ENCODE results near the gene SPTBN4. TPM values are rescaled to one million over a fixed set of nuclear protein-coding genes. Genes with fewer than 3 reads are reported as not detected.

The SPTBN4 gene
- total and polyA plus RNA-seq, 10 of the 15 experiments (the other 5 are each of a cell fraction or from before 2014, with no cell fraction given): 0.04 to 1.1 (median 0.34) TPM; not detected in 1

DNA sequence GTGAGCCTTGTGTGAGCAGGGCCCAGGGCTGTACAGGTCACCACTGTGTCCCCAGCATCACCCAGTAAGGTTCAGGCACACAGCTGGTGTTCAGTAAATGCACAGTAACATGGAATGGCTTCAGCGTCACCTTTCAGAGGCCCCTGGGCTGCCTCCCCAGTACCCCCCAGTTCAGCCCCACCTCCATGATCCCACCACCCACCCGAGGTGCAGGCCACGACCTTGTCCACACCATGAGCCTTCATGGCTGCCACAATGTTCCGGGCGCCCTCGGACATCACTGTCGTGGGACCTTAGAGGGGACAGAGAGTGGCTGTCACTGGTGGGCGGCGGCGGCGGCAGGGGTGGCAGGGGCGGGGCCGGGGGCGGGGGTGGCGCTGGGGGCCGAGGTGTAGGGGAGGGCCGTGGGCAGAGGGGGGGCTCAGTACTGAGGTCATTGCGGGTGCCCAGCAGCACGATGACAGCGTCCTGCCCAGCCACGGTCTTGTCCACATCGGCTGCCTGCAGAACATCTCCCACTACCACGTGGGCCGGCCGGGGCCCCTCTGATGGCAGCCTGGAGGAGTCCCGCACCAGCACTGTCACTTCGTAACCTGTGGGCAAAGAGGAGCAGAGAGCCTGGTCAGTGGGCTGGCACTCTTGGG lies 8.7 kb upstream of the SPTBN4 start:
- Histone ChIP-seq H2AFZ (ENCODE audit: control insufficient read depth, low read depth, low read length) (no peak overlapping the region), H3K9ac (ENCODE audit: control insufficient read depth, insufficient read depth, low read length) (no peak overlapping the region), H3K27ac (ENCODE audit: control insufficient read depth, insufficient read depth) (no peak overlapping the region), H3K4me1 (ENCODE audit: control insufficient read depth, insufficient read depth, low read length) (peaks cover 14% of the 10 kb centered on the region), H3K4me3 (no peak overlapping the region), H3K27me3 (replicated peaks in 1 of 2; ENCODE audit: control insufficient read depth in 2 of 2, insufficient read depth in 2 of 2, low read length in 1 of 2) (no peaks in the 10 kb centered on the region), H3K9me3 (replicated peaks; ENCODE audit: control insufficient read depth, insufficient read depth, low read length) (no peaks in the 10 kb centered on the region), H3K4me2 (ENCODE audit: control insufficient read depth, insufficient read depth) (no peak overlapping the region), H3K36me3 (ENCODE audit: control insufficient read depth in 2 of 2, insufficient read depth in 2 of 2, low read length in 1 of 2) (no peaks in the 10 kb centered on the region), H4K20me1 (ENCODE audit: control insufficient read depth, insufficient read depth) (no peaks in the 10 kb centered on the region), H3K79me2 (ENCODE audit: control insufficient read depth, insufficient read depth, low read length) (no peaks in the 10 kb centered on the region)
- DNase-seq (ENCODE audit: low read depth, low spot score): no peak
- no peak for ATAC-seq
- POLR2A ChIA-PET: interaction anchor here (2.1 kb wide), 1 partner anchor 8 kb away, joined by 10 read pairs; the partner anchor contains the start of gene BLVRB
- CTCF ChIA-PET: interaction anchor here (2.2 kb wide), 1 partner anchor 153 kb away, joined by 7 read pairs; no protein-coding TSS in a partner anchor
- SMC1A ChIA-PET (ENCODE audit: uncharacterized antibody, unreplicated experiment): no interaction called here
- RAD21 ChIA-PET (ENCODE audit: unreplicated experiment): interaction anchor here (1.1 kb wide), 1 partner anchor 153 kb away, joined by 3 read pairs; no protein-coding TSS in a partner anchor
- in situ Hi-C loops (cut with MboI): no loop called here
- intact Hi-C loops (cut with micrococcal nuclease; ENCODE audit: unreplicated experiment): no loop called here
- no peak for TF ChIP-seq NRF1 (conservative IDR thresholded peaks at IDR 0.05; ENCODE audit: low read depth, low read length)
- 89% methylated on average over 25 of the region's 27 CpGs for WGBS (ENCODE audit: insufficient coverage, insufficient replicate concordance, low lambda C conversion rate, missing lambda C conversion rate)
- BruUV-seq (replicated peaks): no TSS peak
- no peak for FAIRE-seq

DNA sequence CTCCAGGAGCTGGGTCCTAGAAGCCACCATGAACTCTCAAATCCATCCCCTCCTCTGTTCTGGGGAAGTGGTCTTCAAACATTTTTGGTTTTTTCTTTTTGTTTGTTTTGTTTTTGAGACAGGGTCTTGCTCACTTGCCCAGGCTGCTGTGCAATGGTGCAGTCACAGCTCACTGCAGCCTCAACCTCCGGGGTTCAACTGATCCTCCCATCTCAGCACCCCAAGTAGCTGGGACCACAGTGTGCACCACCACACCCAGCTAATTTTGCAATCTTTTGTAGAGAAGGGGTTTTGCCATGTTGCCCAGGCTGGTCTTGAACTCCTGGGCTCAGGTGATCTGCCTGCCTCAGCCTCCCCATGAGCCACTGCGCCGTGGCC lies 8.2 kb upstream of the SPTBN4 start:
- H2AFZ ChIP-seq (ENCODE audit: control insufficient read depth, low read depth, low read length): no peak overlapping the region
- no peaks in the 10 kb centered on the region for H3K27me3 ChIP-seq (replicated peaks in 1 of 2; ENCODE audit: control insufficient read depth in 2 of 2, insufficient read depth in 2 of 2, low read length in 1 of 2)
- H3K9me3 ChIP-seq (replicated peaks; ENCODE audit: control insufficient read depth, insufficient read depth, low read length): no peaks in the 10 kb centered on the region
- no peaks in the 10 kb centered on the region for H4K20me1 ChIP-seq (ENCODE audit: control insufficient read depth, insufficient read depth)
- no peak for DNase-seq (ENCODE audit: low read depth, low spot score)
- H3K4me1 ChIP-seq (ENCODE audit: control insufficient read depth, insufficient read depth, low read length): peaks cover 15% of the 10 kb centered on the region
- no peak overlapping the region for H3K27ac ChIP-seq (ENCODE audit: control insufficient read depth, insufficient read depth)
- no peaks in the 10 kb centered on the region for H3K36me3 ChIP-seq (ENCODE audit: control insufficient read depth in 2 of 2, insufficient read depth in 2 of 2, low read length in 1 of 2)
- in situ Hi-C loops (cut with MboI) (no loop called here), intact Hi-C loops (cut with micrococcal nuclease; ENCODE audit: unreplicated experiment) (no loop called here)
- no peak overlapping the region for H3K4me3 ChIP-seq
- ChIA-PET SMC1A (ENCODE audit: uncharacterized antibody, unreplicated experiment) (no interaction called here), RAD21 (ENCODE audit: unreplicated experiment) (no interaction called here), POLR2A (no interaction called here), CTCF (interaction anchor here (2.2 kb wide), 1 partner anchor 154 kb away, joined by 7 read pairs; no protein-coding TSS in a partner anchor)
- no peak overlapping the region for H3K4me2 ChIP-seq (ENCODE audit: control insufficient read depth, insufficient read depth)
- ATAC-seq: no peak
- no peak overlapping the region for H3K9ac ChIP-seq (ENCODE audit: control insufficient read depth, insufficient read depth, low read length)
- H3K79me2 ChIP-seq (ENCODE audit: control insufficient read depth, insufficient read depth, low read length): no peaks in the 10 kb centered on the region
- no peak for FAIRE-seq
- 91% methylated on average over 3 of the region's 3 CpGs for WGBS (ENCODE audit: insufficient coverage, insufficient replicate concordance, low lambda C conversion rate, missing lambda C conversion rate)
- no TSS peak for BruUV-seq (replicated peaks)
- TF ChIP-seq SMAD5 (IDR thresholded peaks at IDR 0.05; ENCODE audit: low read depth) (no peak), POLR2A (IDR thresholded peaks at IDR 0.05; ENCODE audit: low read depth, low read length) (no peak), ZNF24 (IDR thresholded peaks at IDR 0.05) (no peak), SRF (IDR thresholded peaks at IDR 0.05; ENCODE audit: low read depth in 2 of 2, low read length in 2 of 2) (no peak), BRCA1 (IDR thresholded peaks at IDR 0.05; ENCODE audit: low read depth, low read length) (no peak), DPF2 (IDR thresholded peaks at IDR 0.05) (no peak)
- TF ChIP-seq, protein P1, sequence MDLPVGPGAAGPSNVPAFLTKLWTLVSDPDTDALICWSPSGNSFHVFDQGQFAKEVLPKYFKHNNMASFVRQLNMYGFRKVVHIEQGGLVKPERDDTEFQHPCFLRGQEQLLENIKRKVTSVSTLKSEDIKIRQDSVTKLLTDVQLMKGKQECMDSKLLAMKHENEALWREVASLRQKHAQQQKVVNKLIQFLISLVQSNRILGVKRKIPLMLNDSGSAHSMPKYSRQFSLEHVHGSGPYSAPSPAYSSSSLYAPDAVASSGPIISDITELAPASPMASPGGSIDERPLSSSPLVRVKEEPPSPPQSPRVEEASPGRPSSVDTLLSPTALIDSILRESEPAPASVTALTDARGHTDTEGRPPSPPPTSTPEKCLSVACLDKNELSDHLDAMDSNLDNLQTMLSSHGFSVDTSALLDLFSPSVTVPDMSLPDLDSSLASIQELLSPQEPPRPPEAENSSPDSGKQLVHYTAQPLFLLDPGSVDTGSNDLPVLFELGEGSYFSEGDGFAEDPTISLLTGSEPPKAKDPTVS (IDR thresholded peaks at IDR 0.05; ENCODE audit: low read depth, low read length): no peak
- TF ChIP-seq, protein P2, sequence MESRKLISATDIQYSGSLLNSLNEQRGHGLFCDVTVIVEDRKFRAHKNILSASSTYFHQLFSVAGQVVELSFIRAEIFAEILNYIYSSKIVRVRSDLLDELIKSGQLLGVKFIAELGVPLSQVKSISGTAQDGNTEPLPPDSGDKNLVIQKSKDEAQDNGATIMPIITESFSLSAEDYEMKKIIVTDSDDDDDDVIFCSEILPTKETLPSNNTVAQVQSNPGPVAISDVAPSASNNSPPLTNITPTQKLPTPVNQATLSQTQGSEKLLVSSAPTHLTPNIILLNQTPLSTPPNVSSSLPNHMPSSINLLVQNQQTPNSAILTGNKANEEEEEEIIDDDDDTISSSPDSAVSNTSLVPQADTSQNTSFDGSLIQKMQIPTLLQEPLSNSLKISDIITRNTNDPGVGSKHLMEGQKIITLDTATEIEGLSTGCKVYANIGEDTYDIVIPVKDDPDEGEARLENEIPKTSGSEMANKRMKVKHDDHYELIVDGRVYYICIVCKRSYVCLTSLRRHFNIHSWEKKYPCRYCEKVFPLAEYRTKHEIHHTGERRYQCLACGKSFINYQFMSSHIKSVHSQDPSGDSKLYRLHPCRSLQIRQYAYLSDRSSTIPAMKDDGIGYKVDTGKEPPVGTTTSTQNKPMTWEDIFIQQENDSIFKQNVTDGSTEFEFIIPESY (IDR thresholded peaks at IDR 0.05): no peak
